Measurements from ENCODE around the gene STAC.

DNA sequence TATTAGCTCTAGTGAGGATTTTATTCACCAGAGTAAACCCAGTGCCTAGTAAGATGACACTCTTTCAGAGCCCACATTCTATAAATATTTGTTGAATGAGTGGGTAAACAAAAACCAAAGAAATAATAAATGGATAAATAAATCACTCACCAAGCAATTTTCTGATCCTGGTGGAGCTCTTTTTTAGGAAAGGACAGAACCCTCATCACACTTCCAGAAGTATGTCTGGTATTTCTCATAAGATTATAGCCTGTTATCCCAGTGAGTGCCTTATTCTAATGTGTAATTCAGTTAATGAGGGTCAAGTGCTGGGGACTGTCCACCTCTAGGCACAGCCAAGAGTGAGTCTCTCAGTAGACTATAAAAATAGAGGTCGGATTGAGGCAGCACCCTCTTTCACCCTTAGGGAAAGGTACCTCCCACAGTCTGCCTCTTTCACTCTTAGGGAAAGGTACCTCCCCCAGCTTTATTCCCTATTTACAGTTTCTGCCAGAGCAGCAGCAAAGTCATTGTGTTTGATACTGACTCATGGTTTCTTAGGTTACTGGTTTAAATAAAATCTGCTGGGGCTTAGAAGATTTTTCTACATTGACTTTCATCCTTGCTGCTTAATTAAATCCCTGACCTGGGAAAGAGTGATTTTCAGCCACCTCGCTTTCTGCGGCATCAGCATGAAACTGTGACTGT lies 145.0 kb downstream of the STAC start:
- no peak for TF ChIP-seq EZH2 (IDR thresholded peaks at IDR 0.05; ENCODE audit: insufficient read depth, low read length)
- TF ChIP-seq, protein P1, sequence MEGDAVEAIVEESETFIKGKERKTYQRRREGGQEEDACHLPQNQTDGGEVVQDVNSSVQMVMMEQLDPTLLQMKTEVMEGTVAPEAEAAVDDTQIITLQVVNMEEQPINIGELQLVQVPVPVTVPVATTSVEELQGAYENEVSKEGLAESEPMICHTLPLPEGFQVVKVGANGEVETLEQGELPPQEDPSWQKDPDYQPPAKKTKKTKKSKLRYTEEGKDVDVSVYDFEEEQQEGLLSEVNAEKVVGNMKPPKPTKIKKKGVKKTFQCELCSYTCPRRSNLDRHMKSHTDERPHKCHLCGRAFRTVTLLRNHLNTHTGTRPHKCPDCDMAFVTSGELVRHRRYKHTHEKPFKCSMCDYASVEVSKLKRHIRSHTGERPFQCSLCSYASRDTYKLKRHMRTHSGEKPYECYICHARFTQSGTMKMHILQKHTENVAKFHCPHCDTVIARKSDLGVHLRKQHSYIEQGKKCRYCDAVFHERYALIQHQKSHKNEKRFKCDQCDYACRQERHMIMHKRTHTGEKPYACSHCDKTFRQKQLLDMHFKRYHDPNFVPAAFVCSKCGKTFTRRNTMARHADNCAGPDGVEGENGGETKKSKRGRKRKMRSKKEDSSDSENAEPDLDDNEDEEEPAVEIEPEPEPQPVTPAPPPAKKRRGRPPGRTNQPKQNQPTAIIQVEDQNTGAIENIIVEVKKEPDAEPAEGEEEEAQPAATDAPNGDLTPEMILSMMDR (IDR thresholded peaks at IDR 0.05; ENCODE audit: insufficient read depth, low read depth, low read length): no peak
